ENCODE results near the gene FOXR2. TPM values are rescaled to one million over a fixed set of nuclear protein-coding genes. Genes with fewer than 3 reads are reported as not detected.

Gene FOXR2
- polyA plus RNA-seq, 2 of the 4 experiments (the other 2 are of a cell fraction), result not detected

DNA sequence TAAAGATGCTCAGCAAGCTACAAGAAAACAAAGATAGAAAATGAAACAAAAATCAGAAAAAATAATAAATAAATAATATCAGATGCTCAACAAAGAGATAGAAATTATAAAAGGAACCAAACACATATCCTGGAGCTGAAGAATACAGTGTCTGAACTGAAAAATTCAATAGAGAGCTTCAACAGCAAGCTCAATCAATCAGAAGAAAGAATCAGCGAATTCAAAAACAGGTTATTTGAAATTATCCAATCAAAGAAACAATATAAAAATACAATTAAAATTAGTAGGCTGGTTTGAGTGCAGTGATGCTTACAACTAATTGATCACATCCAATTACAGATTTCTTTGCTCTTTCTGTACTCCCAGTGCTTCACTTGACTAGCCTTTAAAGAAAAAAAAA lies 40.8 kb upstream of the FOXR2 start:
- ChIA-PET POLR2A (no interaction called here), CTCF (no interaction called here)
- Histone ChIP-seq H3K4me1 (no peaks in the 10 kb centered on the region), H3K4me2 (no peak overlapping the region), H3K27ac (no peak overlapping the region), H3K9me3 (no peaks in the 10 kb centered on the region), H3K4me3 (no peak overlapping the region)
- no peak for ATAC-seq
- no peak for TF ChIP-seq CHD2 (IDR thresholded peaks at IDR 0.05; ENCODE audit: low read length, partially characterized antibody)
- TF ChIP-seq JUN (IDR thresholded peaks at IDR 0.05), result no peak
- TF ChIP-seq, protein P1, sequence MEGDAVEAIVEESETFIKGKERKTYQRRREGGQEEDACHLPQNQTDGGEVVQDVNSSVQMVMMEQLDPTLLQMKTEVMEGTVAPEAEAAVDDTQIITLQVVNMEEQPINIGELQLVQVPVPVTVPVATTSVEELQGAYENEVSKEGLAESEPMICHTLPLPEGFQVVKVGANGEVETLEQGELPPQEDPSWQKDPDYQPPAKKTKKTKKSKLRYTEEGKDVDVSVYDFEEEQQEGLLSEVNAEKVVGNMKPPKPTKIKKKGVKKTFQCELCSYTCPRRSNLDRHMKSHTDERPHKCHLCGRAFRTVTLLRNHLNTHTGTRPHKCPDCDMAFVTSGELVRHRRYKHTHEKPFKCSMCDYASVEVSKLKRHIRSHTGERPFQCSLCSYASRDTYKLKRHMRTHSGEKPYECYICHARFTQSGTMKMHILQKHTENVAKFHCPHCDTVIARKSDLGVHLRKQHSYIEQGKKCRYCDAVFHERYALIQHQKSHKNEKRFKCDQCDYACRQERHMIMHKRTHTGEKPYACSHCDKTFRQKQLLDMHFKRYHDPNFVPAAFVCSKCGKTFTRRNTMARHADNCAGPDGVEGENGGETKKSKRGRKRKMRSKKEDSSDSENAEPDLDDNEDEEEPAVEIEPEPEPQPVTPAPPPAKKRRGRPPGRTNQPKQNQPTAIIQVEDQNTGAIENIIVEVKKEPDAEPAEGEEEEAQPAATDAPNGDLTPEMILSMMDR (IDR thresholded peaks at IDR 0.05), result no peak
- no peak for TF ChIP-seq NR3C1 (IDR thresholded peaks at IDR 0.05)
- no peak for TF ChIP-seq CBX2 (IDR thresholded peaks at IDR 0.05; ENCODE audit: borderline replicate concordance, low read depth)
- no peak for TF ChIP-seq HEYL (CRISPR knock-in tag; IDR thresholded peaks at IDR 0.05)
- no peak for TF ChIP-seq POLR2A (IDR thresholded peaks at IDR 0.05; ENCODE audit: low read length)
- TF ChIP-seq FOSL2 (IDR thresholded peaks at IDR 0.05), result no peak
- no peak for TF ChIP-seq FOSL2 (CRISPR knock-in tag; IDR thresholded peaks at IDR 0.05)
- no peak for TF ChIP-seq HOXA7 (CRISPR knock-in tag; IDR thresholded peaks at IDR 0.05)
- TF ChIP-seq HOXB13 (CRISPR knock-in tag; IDR thresholded peaks at IDR 0.05; ENCODE audit: low read depth), result no peak
- no peak for TF ChIP-seq ZNF302 (CRISPR knock-in tag; IDR thresholded peaks at IDR 0.05)
- no peak for TF ChIP-seq CHD4 (IDR thresholded peaks at IDR 0.05; ENCODE audit: borderline replicate concordance)
- TF ChIP-seq BCL3 (IDR thresholded peaks at IDR 0.05), result no peak
- TF ChIP-seq, protein P2, sequence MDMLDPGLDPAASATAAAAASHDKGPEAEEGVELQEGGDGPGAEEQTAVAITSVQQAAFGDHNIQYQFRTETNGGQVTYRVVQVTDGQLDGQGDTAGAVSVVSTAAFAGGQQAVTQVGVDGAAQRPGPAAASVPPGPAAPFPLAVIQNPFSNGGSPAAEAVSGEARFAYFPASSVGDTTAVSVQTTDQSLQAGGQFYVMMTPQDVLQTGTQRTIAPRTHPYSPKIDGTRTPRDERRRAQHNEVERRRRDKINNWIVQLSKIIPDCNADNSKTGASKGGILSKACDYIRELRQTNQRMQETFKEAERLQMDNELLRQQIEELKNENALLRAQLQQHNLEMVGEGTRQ (IDR thresholded peaks at IDR 0.05), result no peak
- FAIRE-seq, result no peak
- no peak for DNase-seq (ENCODE audit: low read depth in 1 of 2, low spot score in 1 of 2)
- 0% methylated on average over 1 of the region's 1 CpG for WGBS (ENCODE audit: missing lambda C conversion rate)

GRCh38 chrX:55593296-55593695 lies 29.9 kb upstream of the FOXR2 start:
- ATAC-seq (no peak), DNase-seq (ENCODE audit: low read depth in 1 of 2, low spot score in 1 of 2) (no peak)
- WGBS (ENCODE audit: missing lambda C conversion rate), result 14% methylated on average over 5 of the region's 5 CpGs
- no peak for TF ChIP-seq HES2 (IDR thresholded peaks at IDR 0.05)
- TF ChIP-seq, protein P1 (IDR thresholded peaks at IDR 0.05), result no peak
- TF ChIP-seq ZNF302 (CRISPR knock-in tag; IDR thresholded peaks at IDR 0.05), result no peak
- no peak for TF ChIP-seq NPAS2 (CRISPR knock-in tag; IDR thresholded peaks at IDR 0.05; ENCODE audit: borderline replicate concordance)
- TF ChIP-seq CBX2 (IDR thresholded peaks at IDR 0.05; ENCODE audit: borderline replicate concordance, low read depth), result no peak
- no peak for TF ChIP-seq CHD4 (IDR thresholded peaks at IDR 0.05; ENCODE audit: borderline replicate concordance)
- TF ChIP-seq MAX (IDR thresholded peaks at IDR 0.05), result no peak
- no peak for TF ChIP-seq MAFK (IDR thresholded peaks at IDR 0.05; ENCODE audit: partially characterized antibody)
- TF ChIP-seq RAD21 (conservative IDR thresholded peaks at IDR 0.05 in 1 of 2, IDR thresholded peaks at IDR 0.05 in 1 of 2), result no peak
- TF ChIP-seq ATOH8 (CRISPR knock-in tag; IDR thresholded peaks at IDR 0.05; ENCODE audit: low read depth), result no peak
- no peak for TF ChIP-seq HMGXB4 (CRISPR knock-in tag; IDR thresholded peaks at IDR 0.05; ENCODE audit: borderline replicate concordance)
- no peak for TF ChIP-seq RFX5 (IDR thresholded peaks at IDR 0.05)
- no peak for TF ChIP-seq RNF2 (IDR thresholded peaks at IDR 0.05; ENCODE audit: borderline replicate concordance, low read depth)
- TF ChIP-seq E2F6 (IDR thresholded peaks at IDR 0.05; ENCODE audit: borderline replicate concordance, low read depth), result no peak
- no peak for TF ChIP-seq JUN (IDR thresholded peaks at IDR 0.05)
- TF ChIP-seq TP53 (CRISPR knock-in tag; IDR thresholded peaks at IDR 0.05), result no peak
- no peak for TF ChIP-seq NFE2L2 (conservative IDR thresholded peaks at IDR 0.05; ENCODE audit: low read length)

More at GRCh38 chrX:55593296-55593695, 29.9 kb upstream of the FOXR2 start:
- Histone ChIP-seq H3K4me3 (no peak overlapping the region), H3K27ac (no peak overlapping the region), H3K9me3 (no peaks in the 10 kb centered on the region), H3K4me1 (no peaks in the 10 kb centered on the region), H3K4me2 (no peak overlapping the region)
- no peak for FAIRE-seq
- ChIA-PET POLR2A (no interaction called here), CTCF (no interaction called here)
